Mesodermal cell (in vitro differentiated cells): ENCODE results near the gene ADAMTSL2.

Experiments
- H3K27ac ChIP-seq: 2 replicates; pipeline ENCODE4 v1.7.0; 2013; ENCODE audit warnings: mild to moderate bottlenecking, low read depth, low read length, moderate library complexity; ENCODE audit not compliant: severe bottlenecking
- H3K36me3 ChIP-seq: 2 replicates; pipeline ENCODE4 v1.7.1; 2013; ENCODE audit warnings: mild to moderate bottlenecking, low read length, moderate library complexity; ENCODE audit not compliant: control insufficient read depth, insufficient read depth
- H3K4me1 ChIP-seq: one replicate; pipeline ENCODE4 v1.7.1; 2013; ENCODE audit warnings: mild to moderate bottlenecking, low read length; ENCODE audit not compliant: insufficient read depth, control insufficient read depth, poor library complexity, severe bottlenecking
- H3K4me3 ChIP-seq: 2 replicates; pipeline ENCODE4 v1.7.0; 2013; ENCODE audit warnings: low read length, control low read depth, mild to moderate bottlenecking; ENCODE audit not compliant: insufficient read depth, poor library complexity, severe bottlenecking; ENCODE audit errors: extremely low read depth
- H3K9me3 ChIP-seq: 2 replicates; pipeline ENCODE4 v1.7.1; 2013; ENCODE audit warnings: mild to moderate bottlenecking, low read length, moderate library complexity; ENCODE audit not compliant: control insufficient read depth
- WGBS, 2 experiments: methylation state at CpG; one replicate each; pipeline ENCODE4 v1.1.5; 2013; ENCODE audit warnings: missing lambda C conversion rate in 2 of 2; ENCODE audit not compliant: insufficient coverage in 2 of 2; 5-methylcytosine and 5-hydroxymethylcytosine counted together

The ADAMTSL2 gene

GRCh38 chr9:133505901-133506652, 28.4 kb upstream of the ADAMTSL2 start:
- Histone ChIP-seq H3K4me3 (no peak overlapping the region), H3K9me3 (peaks cover 15% of the 10 kb centered on the region), H3K36me3 (no peaks in the 10 kb centered on the region), H3K4me1 (peaks cover 24% of the 10 kb centered on the region), H3K27ac (no peak overlapping the region)
- 95 to 96% methylated on average over 18 to 20 of the region's 23 CpGs for WGBS, 2 experiments

DNA sequence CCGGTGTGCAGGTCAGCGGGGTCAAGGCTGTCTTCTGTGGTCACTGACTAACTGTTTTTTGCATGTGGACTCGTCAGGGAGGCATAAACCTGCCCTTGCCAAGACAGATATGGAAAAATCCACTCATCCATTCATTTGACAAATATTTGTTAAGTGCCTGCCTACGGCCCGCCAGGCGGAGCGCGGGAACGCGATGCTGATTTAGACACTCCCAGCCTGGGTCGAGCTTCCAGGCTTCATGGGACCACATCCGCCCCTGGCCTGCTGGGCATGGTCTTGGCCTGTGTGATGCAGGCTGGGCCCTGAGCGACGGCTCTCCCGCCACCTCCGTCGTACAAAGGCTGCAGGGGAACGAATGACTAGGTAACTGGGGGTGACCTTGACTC, 27.9 kb upstream of the ADAMTSL2 start:
- Histone ChIP-seq H3K4me3 (no peak overlapping the region), H3K36me3 (no peaks in the 10 kb centered on the region), H3K27ac (no peak overlapping the region), H3K4me1 (peaks cover 24% of the 10 kb centered on the region), H3K9me3 (peaks cover 10% of the 10 kb centered on the region)
- 94 to 96% methylated on average over 16 to 18 of the region's 18 CpGs for WGBS, 2 experiments

GRCh38 chr9:133507246-133507965, 27.1 kb upstream of the ADAMTSL2 start:
- Histone ChIP-seq H3K36me3 (no peaks in the 10 kb centered on the region), H3K4me1 (peaks cover 24% of the 10 kb centered on the region), H3K4me3 (no peak overlapping the region), H3K9me3 (peaks cover 2% of the 10 kb centered on the region), H3K27ac (no peak overlapping the region)
- WGBS, 2 experiments = 96 to 97% methylated on average over 20 to 24 of the region's 24 CpGs

GRCh38 chr9:133508046-133508445, 26.5 kb upstream of the ADAMTSL2 start:
- Histone ChIP-seq H3K9me3 (no peaks in the 10 kb centered on the region), H3K4me1 (peaks cover 24% of the 10 kb centered on the region), H3K4me3 (no peak overlapping the region), H3K36me3 (no peaks in the 10 kb centered on the region), H3K27ac (no peak overlapping the region)
- WGBS, 2 experiments = 94% methylated on average over 8 of the region's 8 CpGs

DNA sequence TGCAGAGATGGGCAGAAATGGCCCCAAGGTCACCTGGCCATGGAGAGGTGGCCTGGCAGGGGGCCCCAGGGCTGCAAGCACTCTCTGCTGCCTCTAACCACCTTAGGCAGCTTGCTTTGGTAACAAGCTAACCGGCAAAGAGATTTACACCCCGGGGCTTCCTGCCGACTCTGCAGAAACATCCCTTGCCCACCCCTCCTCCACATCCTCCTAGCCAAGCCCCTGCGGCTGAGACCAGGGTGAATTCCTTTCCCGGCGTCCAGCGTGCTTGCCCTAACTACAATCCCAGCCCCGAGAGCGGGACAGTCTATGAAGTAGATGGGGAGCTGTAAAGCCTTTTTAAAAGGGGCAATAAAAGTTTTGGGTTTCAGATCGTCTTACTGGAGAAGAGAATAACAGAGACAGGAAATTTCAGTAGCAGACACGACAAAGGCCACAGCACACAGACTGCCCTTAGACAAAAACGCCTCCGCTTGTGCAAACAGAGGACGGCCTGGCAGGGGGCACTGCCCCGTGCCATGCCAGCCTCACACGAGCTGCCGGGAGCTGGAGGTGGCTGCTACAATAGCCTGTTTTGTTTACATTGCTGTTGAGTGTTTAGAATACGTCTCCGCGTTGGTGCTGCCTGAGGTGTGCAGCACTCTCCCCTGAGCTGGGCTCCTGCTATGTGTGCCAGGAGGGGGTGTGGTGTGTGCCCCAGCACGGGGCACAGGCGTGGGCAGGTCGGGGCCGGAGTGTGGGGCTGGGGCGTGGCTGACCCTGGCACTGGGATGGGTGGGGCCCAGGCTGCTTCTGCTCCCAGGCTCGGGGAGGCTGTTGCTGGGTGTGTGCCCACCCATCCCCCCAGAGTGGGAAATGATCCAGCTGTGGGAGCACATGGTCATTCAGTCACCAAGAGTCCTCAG, 25.1 kb upstream of the ADAMTSL2 start:
- H3K4me1 ChIP-seq = peaks cover 24% of the 10 kb centered on the region
- WGBS, 2 experiments = 22% methylated on average over 8 to 19 of the region's 26 CpGs
- H3K36me3 ChIP-seq = no peaks in the 10 kb centered on the region
- no peaks in the 10 kb centered on the region for H3K9me3 ChIP-seq
- H3K4me3 ChIP-seq = no peak overlapping the region
- H3K27ac ChIP-seq = peak overlapping the region; percentile 72

DNA sequence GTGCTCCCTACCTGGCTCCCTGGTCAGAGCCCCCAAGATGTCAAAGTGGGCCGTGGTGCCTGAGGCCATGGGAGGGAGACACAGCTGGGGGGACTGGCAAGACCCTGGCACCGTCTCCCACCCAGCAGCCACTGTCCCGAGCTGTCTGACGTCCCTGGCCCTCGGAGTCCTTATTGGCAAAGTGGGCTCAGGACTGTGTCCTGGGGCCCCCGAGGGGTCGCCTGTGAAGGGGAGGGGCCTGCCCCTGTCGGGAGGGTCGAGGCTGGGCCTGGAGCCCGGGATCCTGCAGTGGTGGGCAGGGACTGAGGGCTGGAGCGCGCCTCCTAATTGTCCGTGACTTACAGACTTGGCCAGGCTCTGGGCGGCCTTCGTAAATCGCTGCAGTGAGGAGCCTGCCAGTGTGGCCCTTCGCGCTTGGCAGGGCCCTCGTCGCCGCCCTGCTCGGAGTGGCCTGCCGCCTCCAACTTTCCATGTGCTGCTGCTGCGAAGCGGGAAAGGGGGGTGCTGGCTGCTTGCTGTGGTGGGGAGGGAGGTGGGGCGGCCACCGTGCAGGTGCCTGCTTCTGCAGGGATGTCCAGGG, 23.5 kb upstream of the ADAMTSL2 start:
- Histone ChIP-seq H3K27ac (no peak overlapping the region), H3K9me3 (no peaks in the 10 kb centered on the region), H3K4me1 (peaks cover 24% of the 10 kb centered on the region), H3K36me3 (no peaks in the 10 kb centered on the region), H3K4me3 (no peak overlapping the region)
- WGBS, 2 experiments = 90 to 92% methylated on average over 22 to 27 of the region's 27 CpGs

DNA sequence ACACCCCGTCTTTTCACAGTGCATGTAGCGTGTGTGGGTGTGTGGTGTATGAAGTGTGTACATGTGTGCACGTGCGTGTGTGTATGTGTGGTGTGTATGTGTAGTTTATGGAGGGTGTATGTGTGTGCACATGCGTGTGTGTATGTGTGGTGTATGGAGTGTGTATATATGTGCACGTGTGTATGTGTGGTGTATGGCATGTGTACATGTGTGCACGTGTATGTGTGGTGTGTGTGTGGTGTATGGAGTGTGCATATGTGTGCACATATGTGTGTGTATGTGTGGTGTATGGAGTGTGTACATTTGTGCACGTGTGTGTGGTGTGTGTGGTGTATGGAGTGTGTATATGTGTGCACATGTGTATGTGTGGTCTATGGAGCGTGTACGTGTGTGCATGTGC, 22.9 kb upstream of the ADAMTSL2 start:
- H3K27ac ChIP-seq = no peak overlapping the region
- no peaks in the 10 kb centered on the region for H3K9me3 ChIP-seq
- peaks cover 22% of the 10 kb centered on the region for H3K4me1 ChIP-seq
- no peak overlapping the region for H3K4me3 ChIP-seq
- WGBS, 2 experiments = 88 to 91% methylated on average over 10 of the region's 10 CpGs
- no peaks in the 10 kb centered on the region for H3K36me3 ChIP-seq

DNA sequence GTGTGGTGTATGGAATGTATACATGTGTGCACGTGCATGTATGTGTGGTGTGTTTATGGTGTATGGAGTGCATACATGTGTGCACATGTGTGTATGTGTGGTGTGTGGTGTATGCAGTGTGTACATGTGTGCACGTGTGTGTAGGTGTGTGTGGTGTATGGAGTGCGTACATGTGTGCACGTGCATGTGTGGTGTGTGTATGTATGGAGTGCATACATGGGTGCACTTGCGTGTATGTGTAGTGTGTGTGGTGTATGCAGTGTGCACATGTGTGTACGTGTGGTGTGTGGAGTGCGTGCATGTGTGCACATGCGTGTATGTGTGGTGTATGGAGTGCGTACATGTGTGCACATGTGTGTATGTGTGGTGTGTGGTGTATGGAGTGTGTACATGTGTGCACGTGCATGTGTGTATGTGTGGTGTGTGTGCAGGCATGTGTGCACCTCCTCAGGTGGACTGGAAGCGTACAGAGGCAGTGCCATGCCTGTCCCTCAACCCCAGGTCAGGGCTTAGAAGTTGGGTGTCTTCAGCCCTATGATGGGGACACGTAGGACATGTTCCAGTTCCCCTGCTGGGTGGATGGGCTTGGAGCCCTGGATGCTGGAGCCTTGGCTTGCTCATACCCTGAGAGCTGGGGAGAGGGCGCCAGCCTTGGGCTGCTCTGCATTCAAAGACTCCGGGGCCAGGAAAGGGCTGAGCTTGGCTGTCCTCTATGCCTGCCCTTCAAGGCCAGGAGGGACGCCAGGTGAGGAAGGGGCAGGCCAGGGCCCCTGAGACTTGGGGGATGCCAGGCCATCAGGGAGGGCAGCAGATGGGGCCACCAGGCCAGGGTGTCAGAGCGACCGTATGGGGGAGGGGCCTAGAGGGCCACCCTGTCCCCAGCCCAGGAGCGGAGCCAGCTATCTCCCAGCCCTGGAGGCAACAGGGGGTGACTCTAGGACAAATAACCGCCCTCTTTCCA, 22.0 kb upstream of the ADAMTSL2 start:
- no peak overlapping the region for H3K27ac ChIP-seq
- 85 to 90% methylated on average over 19 of the region's 19 CpGs for WGBS, 2 experiments
- no peaks in the 10 kb centered on the region for H3K36me3 ChIP-seq
- no peaks in the 10 kb centered on the region for H3K9me3 ChIP-seq
- peaks cover 18% of the 10 kb centered on the region for H3K4me1 ChIP-seq
- H3K4me3 ChIP-seq = no peak overlapping the region

DNA sequence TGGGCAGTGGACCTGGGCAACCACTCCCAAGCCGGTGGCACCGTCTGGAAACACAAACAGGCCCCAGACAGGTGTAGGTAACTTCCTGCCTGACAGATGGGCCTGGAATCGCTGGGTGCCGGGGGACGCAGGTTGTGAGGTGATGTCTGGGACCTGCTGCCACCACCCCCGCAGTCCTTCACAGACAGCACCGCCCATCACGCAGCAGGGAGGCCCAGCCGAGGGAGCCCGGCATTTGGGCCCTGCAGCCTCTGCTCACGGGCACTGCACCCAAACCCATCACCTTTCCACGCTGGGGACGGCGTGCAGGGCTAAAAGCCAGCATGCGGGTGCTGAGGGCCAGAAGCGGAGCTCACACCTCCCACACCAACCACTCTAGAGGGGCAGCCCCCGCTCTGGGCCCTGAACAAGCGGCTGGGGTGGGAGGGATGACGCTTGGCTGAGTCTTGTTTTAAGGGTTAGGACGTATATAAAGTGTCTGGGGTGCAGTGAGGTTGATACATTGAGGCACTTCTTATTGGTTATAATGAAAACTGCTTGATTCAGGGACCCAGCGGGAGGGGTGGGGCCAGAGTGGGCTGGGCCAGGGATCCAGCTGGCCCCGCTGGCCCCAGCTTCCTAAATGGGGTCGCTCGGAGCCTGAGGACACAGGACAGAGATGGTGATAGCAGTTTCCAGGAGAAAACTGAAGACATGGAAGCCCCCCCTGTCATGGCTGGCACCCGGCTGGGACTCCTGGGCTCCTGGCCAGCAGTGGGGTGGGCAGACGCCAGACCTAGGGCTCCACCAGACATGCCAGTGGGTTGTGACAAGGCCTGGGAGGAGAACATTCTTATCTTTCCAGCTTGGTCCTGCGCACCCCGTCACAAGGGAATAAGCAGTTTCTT, 21.0 kb upstream of the ADAMTSL2 start:
- Histone ChIP-seq H3K4me3 (no peak overlapping the region), H3K4me1 (peaks cover 17% of the 10 kb centered on the region), H3K27ac (no peak overlapping the region), H3K9me3 (no peaks in the 10 kb centered on the region), H3K36me3 (no peaks in the 10 kb centered on the region)
- 90 to 92% methylated on average over 18 to 23 of the region's 28 CpGs for WGBS, 2 experiments
